ENCODE data around the gene FCAMR.

- TF ChIP-seq CTCF (tag by site-specific recombination; IDR thresholded peaks at IDR 0.05), result no peak
- TF ChIP-seq YY1 (tag by site-specific recombination; IDR thresholded peaks at IDR 0.05), result no peak
- TF ChIP-seq ZFP41 (tag by site-specific recombination; IDR thresholded peaks at IDR 0.05; ENCODE audit: borderline replicate concordance), result no peak
- no peak for TF ChIP-seq PBX3 (CRISPR knock-in tag; IDR thresholded peaks at IDR 0.05)
- TF ChIP-seq KLF1 (tag by site-specific recombination; IDR thresholded peaks at IDR 0.05), result no peak
- no peak for TF ChIP-seq ZNF175 (tag by site-specific recombination; IDR thresholded peaks at IDR 0.05)
- no peak for TF ChIP-seq ELK4 (IDR thresholded peaks at IDR 0.05; ENCODE audit: borderline replicate concordance, low read depth, low read length)
These were observed 15.0 kb upstream of the FCAMR start for GRCh38 chr1:206985162-206985749.

Measured in HEK293 (cell line).